IPS-15b (cell line): ENCODE results near the gene PSMD5.

Experiments
- H3K27me3 ChIP-seq: one replicate; pipeline ENCODE4 v1.6.1; 2013; ENCODE audit warnings: low read length; ENCODE audit not compliant: control insufficient read depth, insufficient read depth
- H3K36me3 ChIP-seq: one replicate; pipeline ENCODE4 v1.6.1; 2013; ENCODE audit warnings: low read length; ENCODE audit not compliant: control insufficient read depth, insufficient read depth
- H3K4me1 ChIP-seq: one replicate; pipeline ENCODE4 v1.6.1; 2013; ENCODE audit warnings: mild to moderate bottlenecking, low read length; ENCODE audit not compliant: control insufficient read depth, insufficient read depth
- H3K4me3 ChIP-seq: one replicate; pipeline ENCODE4 v1.5.1; 2013; ENCODE audit warnings: low read depth, low read length
- H3K9ac ChIP-seq: one replicate; pipeline ENCODE4 v1.6.1; 2013; ENCODE audit warnings: low read depth, mild to moderate bottlenecking, low read length
- H3K9me3 ChIP-seq: one replicate; pipeline ENCODE4 v1.6.1; 2013; ENCODE audit warnings: mild to moderate bottlenecking, low read length; ENCODE audit not compliant: control insufficient read depth, insufficient read depth

The PSMD5 gene

GRCh38 chr9:120851449-120851848, 8.7 kb upstream of the PSMD5 start:
- Histone ChIP-seq H3K4me1 (peaks cover 26% of the 10 kb centered on the region), H3K9me3 (no peaks in the 10 kb centered on the region), H3K4me3 (no peak overlapping the region), H3K36me3 (no peaks in the 10 kb centered on the region), H3K27me3 (no peaks in the 10 kb centered on the region), H3K9ac (no peak overlapping the region)

GRCh38 chr9:120850315-120850714, 7.6 kb upstream of the PSMD5 start:
- H3K9me3 ChIP-seq = no peaks in the 10 kb centered on the region
- H3K4me1 ChIP-seq = peaks cover 28% of the 10 kb centered on the region
- no peaks in the 10 kb centered on the region for H3K36me3 ChIP-seq

GRCh38 chr9:120846906-120847305, 4.2 kb upstream of the PSMD5 start:
- Histone ChIP-seq H3K9ac (peak overlapping the region; percentile 20), H3K4me3 (no peak overlapping the region), H3K27me3 (no peaks in the 10 kb centered on the region), H3K4me1 (peaks cover 18% of the 10 kb centered on the region), H3K36me3 (no peaks in the 10 kb centered on the region), H3K9me3 (no peaks in the 10 kb centered on the region)

More at GRCh38 chr9:120850315-120850714, 7.6 kb upstream of the PSMD5 start:
- no peak overlapping the region for H3K4me3 ChIP-seq
- H3K27me3 ChIP-seq = no peaks in the 10 kb centered on the region
- no peak overlapping the region for H3K9ac ChIP-seq

- Histone ChIP-seq H3K4me1 (peaks cover 12% of the 10 kb centered on the region), H3K9me3 (no peaks in the 10 kb centered on the region), H3K9ac (no peak overlapping the region), H3K27me3 (no peaks in the 10 kb centered on the region), H3K4me3 (no peak overlapping the region), H3K36me3 (no peaks in the 10 kb centered on the region)
Measured at GRCh38 chr9:120846251-120846889, 3.6 kb upstream of the PSMD5 start.

- Histone ChIP-seq H3K36me3 (no peaks in the 10 kb centered on the region), H3K9me3 (no peaks in the 10 kb centered on the region), H3K27me3 (no peaks in the 10 kb centered on the region), H3K4me3 (no peak overlapping the region), H3K4me1 (peaks cover 12% of the 10 kb centered on the region), H3K9ac (no peak overlapping the region)
Measured at GRCh38 chr9:120845255-120845654, 2.5 kb upstream of the PSMD5 start.

- no peaks in the 10 kb centered on the region for H3K27me3 ChIP-seq
- no peaks in the 10 kb centered on the region for H3K36me3 ChIP-seq
- H3K9ac ChIP-seq = peak overlapping the region; percentile 90
- H3K4me1 ChIP-seq = peaks cover 12% of the 10 kb centered on the region
- H3K9me3 ChIP-seq = no peaks in the 10 kb centered on the region
- peak overlapping the region; percentile 86 for H3K4me3 ChIP-seq
Measured at GRCh38 chr9:120841930-120842684, 615 bp downstream of the PSMD5 start.

GRCh38 chr9:120839146-120839545, 3.6 kb downstream of the PSMD5 start:
- Histone ChIP-seq H3K36me3 (no peaks in the 10 kb centered on the region), H3K9ac (no peak overlapping the region), H3K4me3 (no peak overlapping the region), H3K4me1 (peaks cover 3% of the 10 kb centered on the region), H3K27me3 (no peaks in the 10 kb centered on the region), H3K9me3 (no peaks in the 10 kb centered on the region)

- Histone ChIP-seq H3K4me3 (no peak overlapping the region), H3K4me1 (peaks cover 8% of the 10 kb centered on the region), H3K27me3 (no peaks in the 10 kb centered on the region), H3K9ac (no peak overlapping the region), H3K36me3 (no peaks in the 10 kb centered on the region), H3K9me3 (no peaks in the 10 kb centered on the region)
Measured at GRCh38 chr9:120837921-120838320, 4.8 kb downstream of the PSMD5 start.

- no peaks in the 10 kb centered on the region for H3K36me3 ChIP-seq
- no peak overlapping the region for H3K9ac ChIP-seq
- H3K9me3 ChIP-seq = no peaks in the 10 kb centered on the region
- H3K4me1 ChIP-seq = peaks cover 5% of the 10 kb centered on the region
- H3K4me3 ChIP-seq = no peak overlapping the region
- H3K27me3 ChIP-seq = no peaks in the 10 kb centered on the region
Measured at GRCh38 chr9:120833325-120833724, 9.4 kb downstream of the PSMD5 start.

GRCh38 chr9:120832807-120833206, 9.9 kb downstream of the PSMD5 start:
- no peak overlapping the region for H3K4me3 ChIP-seq
- H3K27me3 ChIP-seq = no peaks in the 10 kb centered on the region
- no peaks in the 10 kb centered on the region for H3K9me3 ChIP-seq
- no peaks in the 10 kb centered on the region for H3K36me3 ChIP-seq
- no peak overlapping the region for H3K9ac ChIP-seq
- peaks cover 5% of the 10 kb centered on the region for H3K4me1 ChIP-seq

- Histone ChIP-seq H3K4me3 (no peak overlapping the region), H3K27me3 (no peaks in the 10 kb centered on the region), H3K4me1 (peaks cover 5% of the 10 kb centered on the region), H3K9me3 (no peaks in the 10 kb centered on the region), H3K36me3 (no peaks in the 10 kb centered on the region), H3K9ac (no peak overlapping the region)
Measured at GRCh38 chr9:120830865-120831264, 11.9 kb downstream of the PSMD5 start.

- Histone ChIP-seq H3K9ac (no peak overlapping the region), H3K36me3 (no peaks in the 10 kb centered on the region), H3K4me1 (peaks cover 5% of the 10 kb centered on the region), H3K27me3 (no peaks in the 10 kb centered on the region), H3K4me3 (no peak overlapping the region), H3K9me3 (no peaks in the 10 kb centered on the region)
Measured at GRCh38 chr9:120830151-120830550, 12.6 kb downstream of the PSMD5 start.
